Measurements from ENCODE around the gene BCKDHB. TPM values are rescaled to one million over a fixed set of nuclear protein-coding genes. Genes with fewer than 3 reads are reported as not detected.

BCKDHB gene
- total RNA-seq, 1 experiment from 2014 or later: 29.7 TPM

DNA sequence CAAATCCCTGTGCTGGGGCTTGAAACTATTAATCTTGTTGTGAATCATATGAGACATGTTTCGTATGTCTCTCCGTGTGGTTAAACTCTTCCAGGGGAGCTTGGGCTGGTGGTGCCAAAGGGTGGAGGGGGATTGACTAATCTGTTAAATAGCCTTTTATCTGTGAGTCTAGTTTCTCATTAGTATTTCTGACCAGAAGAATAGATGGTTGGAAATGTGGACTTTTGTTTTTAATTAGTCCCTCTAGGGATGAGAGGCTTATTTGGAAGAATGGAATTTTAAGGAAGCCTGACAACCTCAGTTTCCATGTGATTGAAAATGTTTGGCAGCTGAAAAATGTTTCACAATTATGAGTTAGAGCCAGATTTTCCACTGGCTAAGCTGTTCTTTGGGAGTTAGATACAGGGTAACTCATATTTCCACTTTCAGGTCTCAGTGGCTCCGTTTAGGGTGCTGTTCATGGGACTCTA lies 117.3 kb downstream of the BCKDHB start:
- no peaks in the 10 kb centered on the region for H3K27me3 Mint-ChIP-seq (ENCODE audit: insufficient read depth, unreplicated experiment)
- intact Hi-C loops (cut with micrococcal nuclease; ENCODE audit: unreplicated experiment): no loop called here
- Histone ChIP-seq H3K36me3 (ENCODE audit: control insufficient read depth, insufficient read depth, low read length) (no peaks in the 10 kb centered on the region), H3K9me3 (no peaks in the 10 kb centered on the region), H3K4me3 (ENCODE audit: low read depth, low read length) (no peak overlapping the region), H3K27me3 (replicated peaks; ENCODE audit: control insufficient read depth, insufficient read depth, low read length) (no peaks in the 10 kb centered on the region), H3K4me1 (no peaks in the 10 kb centered on the region)
- no TSS peak for BruUV-seq (replicated peaks)
- TF ChIP-seq, protein P1, sequence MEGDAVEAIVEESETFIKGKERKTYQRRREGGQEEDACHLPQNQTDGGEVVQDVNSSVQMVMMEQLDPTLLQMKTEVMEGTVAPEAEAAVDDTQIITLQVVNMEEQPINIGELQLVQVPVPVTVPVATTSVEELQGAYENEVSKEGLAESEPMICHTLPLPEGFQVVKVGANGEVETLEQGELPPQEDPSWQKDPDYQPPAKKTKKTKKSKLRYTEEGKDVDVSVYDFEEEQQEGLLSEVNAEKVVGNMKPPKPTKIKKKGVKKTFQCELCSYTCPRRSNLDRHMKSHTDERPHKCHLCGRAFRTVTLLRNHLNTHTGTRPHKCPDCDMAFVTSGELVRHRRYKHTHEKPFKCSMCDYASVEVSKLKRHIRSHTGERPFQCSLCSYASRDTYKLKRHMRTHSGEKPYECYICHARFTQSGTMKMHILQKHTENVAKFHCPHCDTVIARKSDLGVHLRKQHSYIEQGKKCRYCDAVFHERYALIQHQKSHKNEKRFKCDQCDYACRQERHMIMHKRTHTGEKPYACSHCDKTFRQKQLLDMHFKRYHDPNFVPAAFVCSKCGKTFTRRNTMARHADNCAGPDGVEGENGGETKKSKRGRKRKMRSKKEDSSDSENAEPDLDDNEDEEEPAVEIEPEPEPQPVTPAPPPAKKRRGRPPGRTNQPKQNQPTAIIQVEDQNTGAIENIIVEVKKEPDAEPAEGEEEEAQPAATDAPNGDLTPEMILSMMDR (IDR thresholded peaks at IDR 0.05; ENCODE audit: insufficient read depth in 1 of 2, low read depth in 1 of 2, low read length in 1 of 2, severe bottlenecking in 1 of 2, unreplicated experiment in 1 of 2): no peak
- H3K27ac Mint-ChIP-seq (ENCODE audit: unreplicated experiment): no peak overlapping the region
- no peaks in the 10 kb centered on the region for H3K36me3 Mint-ChIP-seq (ENCODE audit: insufficient read depth, unreplicated experiment)
- POLR2A ChIA-PET: no interaction called here
- no peak for DNase-seq
- CTCF ChIA-PET: no interaction called here
- H3K4me3 Mint-ChIP-seq (ENCODE audit: unreplicated experiment): no peak overlapping the region
- no peaks in the 10 kb centered on the region for H3K4me1 Mint-ChIP-seq (ENCODE audit: low read depth, unreplicated experiment)
- H3K9me3 Mint-ChIP-seq (ENCODE audit: unreplicated experiment): peaks cover 1% of the 10 kb centered on the region

DNA sequence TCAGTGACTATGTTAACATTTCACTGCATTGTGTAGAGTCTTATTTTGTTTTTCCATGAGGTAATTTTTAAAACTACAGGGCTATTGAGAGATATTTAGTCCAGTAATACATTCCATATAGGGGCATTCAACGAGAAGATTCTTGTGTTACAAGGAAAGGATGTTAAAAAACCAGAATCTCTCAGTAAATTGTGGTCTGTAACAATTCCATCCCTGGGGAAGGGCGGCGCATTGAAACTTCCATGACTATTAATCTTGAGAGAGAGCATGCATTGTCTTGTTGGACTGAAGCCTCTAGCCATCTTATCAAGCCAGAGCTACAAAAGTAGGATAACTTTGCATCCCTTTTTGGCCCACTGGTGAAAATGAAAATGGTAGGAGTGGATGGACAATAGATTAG lies 119.7 kb downstream of the BCKDHB start:
- Mint-ChIP-seq H3K36me3 (ENCODE audit: insufficient read depth, unreplicated experiment) (no peaks in the 10 kb centered on the region), H3K4me3 (ENCODE audit: unreplicated experiment) (no peak overlapping the region), H3K27me3 (ENCODE audit: insufficient read depth, unreplicated experiment) (no peaks in the 10 kb centered on the region), H3K9me3 (ENCODE audit: unreplicated experiment) (peaks cover 10% of the 10 kb centered on the region), H3K4me1 (ENCODE audit: low read depth, unreplicated experiment) (no peaks in the 10 kb centered on the region), H3K27ac (ENCODE audit: unreplicated experiment) (no peak overlapping the region)
- Histone ChIP-seq H3K27me3 (replicated peaks; ENCODE audit: control insufficient read depth, insufficient read depth, low read length) (no peaks in the 10 kb centered on the region), H3K36me3 (ENCODE audit: control insufficient read depth, insufficient read depth, low read length) (no peaks in the 10 kb centered on the region), H3K4me1 (no peaks in the 10 kb centered on the region), H3K9me3 (no peaks in the 10 kb centered on the region), H3K4me3 (ENCODE audit: low read depth, low read length) (no peak overlapping the region)
- TF ChIP-seq, protein P1 (IDR thresholded peaks at IDR 0.05; ENCODE audit: insufficient read depth in 1 of 2, low read depth in 1 of 2, low read length in 1 of 2, severe bottlenecking in 1 of 2, unreplicated experiment in 1 of 2): no peak
- no TSS peak for BruUV-seq (replicated peaks)
- CTCF ChIA-PET: no interaction called here
- POLR2A ChIA-PET: no interaction called here
- DNase-seq: no peak
- intact Hi-C loops (cut with micrococcal nuclease; ENCODE audit: unreplicated experiment): no loop called here

DNA sequence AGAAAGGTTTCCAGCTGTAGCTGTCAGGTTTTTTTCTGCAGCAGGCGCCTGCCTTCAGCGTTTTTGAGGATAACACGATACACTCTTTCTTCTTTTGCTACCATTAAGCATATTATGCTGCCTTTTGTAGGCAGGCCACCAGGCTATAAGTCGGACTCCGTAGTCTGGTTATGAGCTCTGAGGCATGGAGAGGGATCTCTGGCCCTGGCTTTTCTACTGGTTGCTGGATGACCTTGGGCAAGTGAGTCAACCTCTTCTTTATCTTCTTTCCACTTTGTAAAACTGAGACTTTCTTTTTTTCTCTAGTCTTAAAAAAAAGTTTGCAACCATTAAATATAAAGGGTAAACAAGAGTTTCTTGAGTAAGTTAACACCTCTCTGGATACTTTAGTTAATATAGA lies 120.2 kb downstream of the BCKDHB start:
- no peaks in the 10 kb centered on the region for H3K4me1 Mint-ChIP-seq (ENCODE audit: low read depth, unreplicated experiment)
- H3K27me3 ChIP-seq (replicated peaks; ENCODE audit: control insufficient read depth, insufficient read depth, low read length): no peaks in the 10 kb centered on the region
- TF ChIP-seq, protein P1 (IDR thresholded peaks at IDR 0.05; ENCODE audit: insufficient read depth in 1 of 2, low read depth in 1 of 2, low read length in 1 of 2, severe bottlenecking in 1 of 2, unreplicated experiment in 1 of 2): no peak
- no peak for DNase-seq
- H3K27ac Mint-ChIP-seq (ENCODE audit: unreplicated experiment): no peak overlapping the region
- H3K4me1 ChIP-seq: no peaks in the 10 kb centered on the region
- H3K36me3 Mint-ChIP-seq (ENCODE audit: insufficient read depth, unreplicated experiment): no peaks in the 10 kb centered on the region
- no TSS peak for BruUV-seq (replicated peaks)
- ChIA-PET POLR2A (no interaction called here), CTCF (no interaction called here)
- H3K9me3 Mint-ChIP-seq (ENCODE audit: unreplicated experiment): peaks cover 10% of the 10 kb centered on the region
- no peak overlapping the region for H3K4me3 Mint-ChIP-seq (ENCODE audit: unreplicated experiment)
- intact Hi-C loops (cut with micrococcal nuclease; ENCODE audit: unreplicated experiment): no loop called here
- no peaks in the 10 kb centered on the region for H3K9me3 ChIP-seq
- no peak overlapping the region for H3K4me3 ChIP-seq (ENCODE audit: low read depth, low read length)
- H3K27me3 Mint-ChIP-seq (ENCODE audit: insufficient read depth, unreplicated experiment): no peaks in the 10 kb centered on the region
- no peaks in the 10 kb centered on the region for H3K36me3 ChIP-seq (ENCODE audit: control insufficient read depth, insufficient read depth, low read length)

Measured in Caco-2 (cell line).